HG03469 (cell line): ENCODE measurements around the gene MISP.
"Not testable (repeated sequence)": the region's sequence is repeated elsewhere in the genome, so short reads cannot be mapped to it uniquely, and the experiment has no call there.

ENCODE experiments used
- ATAC-seq: cut with Tn5 transposase; IDR thresholded peaks from one replicate; pipeline ENCODE4 v1.9.1; 2021; ENCODE audit warnings: mild to moderate bottlenecking, moderate library complexity, moderate number of reproducible peaks; ENCODE audit not compliant: unreplicated experiment

Gene MISP

DNA sequence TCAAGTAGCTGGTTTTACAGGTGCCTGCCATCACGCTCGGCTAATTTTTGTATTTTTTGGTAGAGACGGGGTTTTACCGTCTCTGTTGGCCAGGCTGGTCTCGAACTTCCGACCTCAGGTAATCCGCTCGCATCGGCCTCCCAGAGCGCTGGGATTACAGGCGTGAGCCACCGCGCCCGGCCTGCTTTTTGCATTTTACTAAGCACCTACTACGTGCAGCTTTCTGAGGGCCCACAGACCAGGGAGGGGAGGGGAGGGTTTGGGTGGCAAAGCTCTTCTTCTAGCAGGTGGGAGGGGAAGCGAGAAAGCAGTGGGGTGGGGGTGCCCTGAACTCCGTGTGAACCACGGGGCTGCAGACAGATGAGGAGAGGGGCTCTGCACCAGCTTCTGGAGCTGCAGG is 27.2 kb upstream of the MISP start:
- no peak for ATAC-seq

DNA sequence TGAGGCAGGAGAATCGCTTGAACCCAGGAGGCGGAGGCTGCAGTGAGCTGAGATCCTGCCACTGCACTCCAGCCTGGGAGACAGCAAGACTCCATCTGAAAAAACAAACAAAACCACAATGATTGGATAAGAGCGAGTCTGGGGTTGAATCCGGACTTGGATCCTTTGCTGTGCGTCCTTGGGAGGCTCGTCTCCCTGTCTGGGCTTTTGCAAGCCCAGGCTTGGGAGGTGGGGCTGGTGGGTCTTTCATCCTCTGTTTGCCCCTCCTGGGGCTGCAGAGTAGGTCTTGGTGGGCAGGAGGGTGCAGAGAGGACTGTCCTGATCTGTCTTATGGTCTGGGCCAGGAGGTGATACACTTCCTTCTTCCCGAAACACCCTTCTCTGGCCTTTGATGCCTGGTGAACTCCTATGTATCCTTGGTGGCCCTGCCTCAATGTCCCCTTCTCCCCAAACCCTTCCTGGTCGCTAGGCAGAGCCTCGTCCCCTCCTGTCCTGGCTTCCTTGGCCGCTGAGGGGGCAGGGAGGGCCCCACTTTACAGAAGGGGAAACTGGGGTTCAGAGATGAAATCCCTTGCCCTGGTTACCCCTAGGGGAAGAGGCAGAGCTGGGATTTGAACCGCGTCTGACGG is 25.3 kb upstream of the MISP start:
- ATAC-seq: no peak

DNA sequence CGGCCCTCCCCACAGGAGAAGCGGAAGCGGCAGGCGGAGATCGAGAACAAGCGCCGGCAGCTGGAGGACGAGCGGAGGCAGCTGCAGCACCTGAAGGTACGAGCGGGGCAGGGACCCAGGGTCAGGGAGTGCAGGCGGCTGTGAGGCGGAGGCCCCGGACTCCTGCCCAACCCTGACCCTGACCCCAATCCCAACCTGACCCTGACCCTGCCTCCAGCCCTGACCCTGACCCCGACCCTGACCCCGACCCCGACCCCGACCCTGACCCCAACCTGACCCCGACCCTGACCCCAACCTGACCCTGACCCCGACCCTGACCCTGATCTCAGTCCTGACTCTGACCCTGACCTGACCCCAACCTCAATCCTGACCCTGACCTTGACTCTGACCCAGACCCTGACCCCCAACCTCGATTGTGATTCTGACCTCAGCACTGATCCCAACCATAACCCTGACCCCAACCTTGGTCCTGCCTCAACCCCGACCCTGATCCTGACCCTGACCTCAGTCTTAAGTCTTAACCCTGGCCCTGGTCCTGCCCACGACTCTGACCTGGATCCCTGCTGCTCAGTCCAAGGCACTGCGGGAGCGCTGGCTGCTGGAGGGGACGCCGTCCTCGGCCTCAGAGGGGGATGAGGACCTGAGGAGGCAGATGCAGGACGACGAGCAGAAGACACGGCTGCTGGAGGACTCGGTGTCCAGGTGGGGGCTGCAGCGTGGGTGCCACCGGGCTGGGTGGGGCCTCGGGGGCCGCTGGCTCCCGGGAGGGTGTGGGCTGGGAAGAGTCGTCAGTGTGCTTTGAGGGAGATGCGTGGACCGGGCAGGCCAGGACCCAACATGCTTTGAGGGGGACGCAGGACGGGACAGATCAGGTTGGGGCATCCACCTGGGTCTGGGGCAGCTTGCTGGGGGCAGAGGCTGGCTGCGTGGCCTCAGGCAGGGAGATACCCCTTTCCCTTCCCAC is 23.6 kb upstream of the MISP start:
- no peak for ATAC-seq

DNA sequence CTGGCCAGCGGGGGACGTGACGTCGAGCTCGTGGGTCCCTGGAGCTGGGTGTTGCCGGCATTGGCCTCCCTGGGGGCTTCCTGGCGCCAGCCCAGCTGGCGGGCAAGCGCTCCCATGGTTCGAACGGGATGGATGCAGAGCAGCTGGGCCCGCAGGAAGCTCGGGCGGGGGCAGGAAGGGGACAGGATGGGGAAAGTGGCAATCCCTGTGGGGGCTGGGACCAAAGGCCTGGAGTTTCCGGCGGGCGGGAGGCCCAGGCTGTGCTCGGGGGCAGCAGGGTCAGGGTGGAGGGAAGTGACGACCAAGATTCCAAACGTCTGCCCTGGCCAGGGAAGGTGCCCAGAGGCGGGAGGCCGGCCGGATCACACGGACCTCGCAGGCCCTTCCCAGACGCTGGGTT is 22.9 kb upstream of the MISP start:
- ATAC-seq: no peak

DNA sequence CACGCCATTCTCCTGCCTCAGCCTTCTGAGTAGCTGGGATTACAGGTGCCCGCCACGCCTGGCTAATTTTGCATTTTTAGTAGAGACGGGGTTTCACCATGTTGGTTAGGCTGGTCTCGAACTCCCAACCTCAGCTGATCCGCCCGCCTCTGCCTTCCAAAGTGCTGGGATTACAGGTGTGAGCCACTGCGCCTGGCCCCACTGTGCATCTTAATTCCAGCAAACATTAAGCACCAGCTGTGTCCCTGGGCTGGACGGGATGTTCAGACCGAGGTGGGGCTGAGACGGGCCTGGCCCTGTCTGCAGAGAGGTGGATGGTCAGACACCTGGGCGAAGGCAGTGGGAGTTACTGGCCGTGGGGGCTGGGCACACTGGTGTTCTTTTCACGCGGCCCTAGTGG is 21.3 kb upstream of the MISP start:
- not testable (repeated sequence) for ATAC-seq

DNA sequence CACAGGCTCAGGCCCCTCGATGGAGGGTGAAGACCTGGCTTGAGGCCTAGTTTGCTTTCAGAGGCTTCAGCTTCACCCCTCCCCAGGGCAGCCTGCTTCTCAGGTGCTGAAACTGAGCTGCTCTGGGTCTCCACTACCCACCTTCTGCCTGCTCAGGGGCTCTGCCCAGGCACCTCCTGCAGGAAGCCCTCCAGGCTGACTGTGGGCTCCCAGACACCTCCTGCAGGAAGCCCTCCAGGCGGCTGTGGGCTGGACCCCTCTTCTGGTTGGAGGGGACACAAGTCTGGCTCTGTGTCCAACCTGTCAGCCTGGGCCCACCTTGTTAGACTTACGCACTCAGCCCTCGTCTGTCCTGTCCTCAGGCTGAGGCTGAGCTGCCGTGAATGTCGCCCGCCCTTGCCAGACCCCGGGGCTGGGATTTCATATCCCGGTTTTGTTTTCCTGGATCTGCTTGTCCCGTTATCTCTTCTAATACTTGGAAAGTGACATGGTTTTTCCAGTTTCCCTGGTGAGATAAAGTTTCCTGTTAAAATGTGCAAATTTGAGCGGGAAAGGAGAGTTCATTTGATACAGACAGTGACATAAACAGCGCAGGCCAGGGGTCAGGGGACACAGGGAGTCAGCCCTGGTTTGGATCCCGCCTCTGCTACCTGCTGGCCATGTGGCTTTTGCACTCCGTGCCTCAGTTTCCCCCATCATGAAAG is 20.8 kb upstream of the MISP start:
- no peak for ATAC-seq

DNA sequence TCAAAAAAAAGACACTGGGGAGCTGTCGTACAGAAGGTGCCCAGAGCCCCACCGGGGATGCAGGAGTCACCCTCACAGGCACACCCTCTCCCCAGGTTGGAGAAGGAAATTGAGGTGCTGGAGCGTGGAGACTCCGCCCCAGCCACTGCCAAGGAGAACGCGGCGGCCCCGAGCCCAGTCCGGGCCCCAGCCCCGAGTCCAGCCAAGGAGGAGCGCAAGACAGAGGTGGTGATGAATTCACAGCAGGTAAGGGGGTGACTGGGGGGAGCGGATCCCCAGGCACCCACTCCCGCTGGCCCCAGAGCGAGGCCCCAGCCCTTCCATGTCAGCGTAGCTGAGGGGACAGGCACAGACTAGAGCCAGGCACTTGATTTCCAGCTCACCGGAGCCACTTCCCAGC is 19.9 kb upstream of the MISP start:
- ATAC-seq: no peak

DNA sequence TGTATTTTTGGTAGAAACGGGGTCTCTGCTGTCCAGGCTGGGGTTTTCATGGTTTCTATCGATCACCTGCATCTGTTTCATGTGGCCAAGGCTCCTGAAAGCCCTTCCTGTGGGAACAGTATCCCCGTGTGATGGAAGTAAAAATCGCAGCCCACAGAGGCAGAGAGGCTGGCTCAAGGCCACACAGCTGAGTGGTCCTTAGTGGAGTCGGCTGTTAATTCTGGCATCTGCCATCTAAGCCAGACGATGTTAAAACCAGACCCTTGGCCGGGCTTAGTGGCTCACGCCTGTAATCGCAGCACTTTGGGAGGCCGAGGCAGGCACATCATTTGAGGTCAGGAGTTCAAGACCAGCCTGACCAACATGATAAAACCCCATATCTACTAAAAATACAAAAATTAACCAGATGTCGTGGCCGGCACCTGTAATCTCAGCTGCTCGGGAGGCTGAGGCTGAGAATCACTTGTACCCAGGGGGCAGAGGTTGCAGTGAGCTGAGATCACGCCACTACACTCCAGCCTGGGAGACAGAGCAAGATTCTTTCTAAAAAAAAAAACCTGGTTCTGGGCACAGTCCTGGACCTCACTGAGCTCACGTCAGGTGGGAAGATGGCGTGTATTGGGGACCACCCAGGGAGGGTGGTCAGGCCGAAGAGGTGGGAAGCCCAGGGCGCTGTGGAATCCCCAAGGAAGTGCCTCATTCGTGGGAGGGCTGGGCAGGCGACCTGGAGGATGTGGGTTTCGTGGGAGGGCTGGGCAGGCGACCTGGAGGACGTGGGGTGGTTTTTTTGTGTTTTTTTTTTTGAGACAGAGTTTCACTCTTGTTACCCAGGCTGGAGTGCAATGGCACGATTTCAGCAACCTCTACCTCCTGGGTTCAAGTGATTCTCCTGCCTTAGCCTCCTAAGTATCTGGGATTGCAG is 18.5 kb upstream of the MISP start:
- ATAC-seq: no peak

DNA sequence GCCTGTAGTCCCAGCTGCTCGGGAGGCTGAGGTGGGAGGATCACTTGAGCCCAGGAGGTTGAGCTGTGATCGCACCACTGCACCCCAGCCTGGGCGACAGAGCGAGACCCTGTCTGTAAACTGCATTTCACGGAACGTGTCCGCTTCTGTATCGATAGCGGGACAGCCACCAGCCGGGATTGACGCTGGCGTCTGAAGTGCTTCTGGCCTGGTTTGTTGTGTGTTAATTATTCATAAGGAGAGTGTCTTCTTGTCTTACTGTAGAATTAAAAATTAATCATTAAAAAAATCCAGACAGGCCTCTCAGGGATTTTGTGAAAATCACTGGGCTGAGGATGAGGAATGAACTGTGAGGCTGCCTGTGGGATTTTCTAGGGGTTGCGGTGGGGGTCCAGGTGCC is 16.2 kb upstream of the MISP start:
- ATAC-seq: no peak

DNA sequence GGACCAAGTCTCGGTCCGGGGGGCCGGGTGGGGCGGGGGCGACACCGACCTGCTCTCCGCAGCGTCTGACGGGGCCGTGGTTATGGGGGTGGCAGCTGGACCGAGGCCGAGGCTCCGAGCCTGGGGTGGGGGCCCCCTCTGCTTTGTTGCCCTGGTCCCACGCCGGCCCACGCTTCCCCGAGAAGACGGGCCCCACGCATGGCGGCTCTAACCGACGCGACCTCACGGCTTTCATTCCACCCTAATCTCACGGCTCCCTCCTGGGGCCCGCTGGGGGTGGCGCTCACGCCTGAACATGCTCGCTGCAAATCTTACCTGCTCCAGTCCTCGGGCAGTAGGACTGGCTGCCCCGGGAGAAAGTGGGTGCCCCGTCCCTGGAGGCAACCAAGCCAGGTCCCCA is 14.8 kb upstream of the MISP start:
- no peak for ATAC-seq

DNA sequence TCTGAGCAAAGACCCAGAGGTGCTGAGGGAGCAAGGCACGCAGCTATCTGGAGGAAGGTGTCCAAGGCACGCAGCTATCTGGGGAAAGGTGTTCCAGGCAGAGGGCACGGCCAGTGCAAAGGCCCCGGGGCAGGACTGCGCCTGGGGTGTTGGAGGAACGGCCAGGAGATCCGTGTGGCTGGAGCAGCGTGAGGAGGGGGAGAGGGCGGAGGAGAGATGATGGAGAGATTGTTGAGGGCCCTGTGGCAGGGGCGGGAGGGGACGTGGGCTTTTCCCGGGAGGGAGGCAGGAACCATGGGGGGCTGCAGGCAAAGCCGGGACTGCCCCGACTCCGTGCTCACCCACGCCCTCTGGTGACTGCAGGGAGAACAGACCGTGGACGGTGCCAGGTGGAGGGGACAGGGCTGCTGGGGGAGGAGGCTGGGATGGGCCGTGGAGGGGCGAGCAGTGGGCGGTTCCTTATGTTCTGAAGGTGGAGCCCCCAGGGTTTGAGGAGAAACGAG is 13.3 kb upstream of the MISP start:
- ATAC-seq: no peak

DNA sequence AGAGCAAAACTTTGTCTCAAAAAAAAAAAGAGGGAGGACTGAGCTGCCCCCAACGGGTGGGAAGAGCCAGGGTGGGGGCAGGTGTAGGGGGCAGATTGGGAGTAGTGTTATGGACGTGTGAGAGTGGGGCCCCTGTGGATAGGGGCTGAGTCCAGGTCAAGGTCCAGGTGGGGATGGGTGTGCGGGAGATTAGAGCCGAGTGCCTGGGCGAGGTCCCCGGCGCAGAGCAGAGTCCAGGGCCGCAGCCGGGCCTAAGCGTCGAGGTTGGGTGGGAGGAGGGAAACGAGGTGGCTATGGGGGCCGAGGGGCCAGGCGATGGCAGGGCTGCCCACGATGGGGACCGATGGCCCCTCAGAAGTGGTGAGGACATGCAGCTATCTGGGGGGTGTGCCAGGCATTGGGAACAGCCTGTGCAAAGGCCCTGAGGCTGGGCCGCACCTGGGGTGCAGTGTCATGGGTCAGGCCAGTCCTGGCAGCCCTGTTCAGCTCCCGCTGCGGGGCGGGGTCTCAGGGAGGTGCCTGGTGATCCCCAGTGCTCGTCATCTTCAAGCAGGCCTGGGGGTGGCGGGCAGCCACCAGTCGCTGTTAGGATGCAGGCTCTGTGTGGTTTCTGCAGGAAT is 12.3 kb upstream of the MISP start:
- no peak for ATAC-seq

DNA sequence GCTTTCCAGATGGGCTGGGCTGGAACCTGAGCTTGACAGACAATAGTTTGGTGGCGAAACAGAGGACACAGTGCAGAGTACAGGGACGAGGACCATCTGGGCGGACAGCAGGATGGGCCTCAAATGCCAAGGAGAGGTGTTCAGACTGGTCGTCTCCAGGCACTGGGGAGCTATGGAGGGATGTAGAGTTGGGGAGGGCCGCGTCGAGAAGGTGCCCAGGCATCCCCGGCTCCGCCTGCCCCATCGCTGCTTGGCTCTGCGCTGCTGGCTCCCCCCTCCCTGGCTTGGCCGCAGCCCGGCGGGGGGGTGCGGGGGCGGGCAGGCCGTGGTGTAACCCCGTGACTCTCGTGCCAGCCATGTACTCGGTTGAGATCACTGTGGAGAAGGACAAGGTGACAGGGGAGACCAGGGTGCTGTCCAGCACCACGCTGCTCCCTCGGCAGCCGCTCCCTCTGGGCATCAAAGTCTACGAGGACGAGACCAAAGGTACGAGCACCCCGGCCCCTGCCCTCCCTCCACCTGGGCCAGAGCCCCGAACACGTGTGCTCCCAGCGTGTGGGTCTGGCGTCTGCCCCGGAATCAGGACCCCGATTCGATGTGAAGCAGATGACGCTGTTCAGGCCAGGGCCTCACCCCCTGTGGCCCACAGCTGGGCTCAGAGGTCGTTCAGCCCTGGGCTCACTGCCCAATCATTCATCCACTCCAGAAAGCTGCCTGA is 10.8 kb upstream of the MISP start:
- no peak for ATAC-seq

DNA sequence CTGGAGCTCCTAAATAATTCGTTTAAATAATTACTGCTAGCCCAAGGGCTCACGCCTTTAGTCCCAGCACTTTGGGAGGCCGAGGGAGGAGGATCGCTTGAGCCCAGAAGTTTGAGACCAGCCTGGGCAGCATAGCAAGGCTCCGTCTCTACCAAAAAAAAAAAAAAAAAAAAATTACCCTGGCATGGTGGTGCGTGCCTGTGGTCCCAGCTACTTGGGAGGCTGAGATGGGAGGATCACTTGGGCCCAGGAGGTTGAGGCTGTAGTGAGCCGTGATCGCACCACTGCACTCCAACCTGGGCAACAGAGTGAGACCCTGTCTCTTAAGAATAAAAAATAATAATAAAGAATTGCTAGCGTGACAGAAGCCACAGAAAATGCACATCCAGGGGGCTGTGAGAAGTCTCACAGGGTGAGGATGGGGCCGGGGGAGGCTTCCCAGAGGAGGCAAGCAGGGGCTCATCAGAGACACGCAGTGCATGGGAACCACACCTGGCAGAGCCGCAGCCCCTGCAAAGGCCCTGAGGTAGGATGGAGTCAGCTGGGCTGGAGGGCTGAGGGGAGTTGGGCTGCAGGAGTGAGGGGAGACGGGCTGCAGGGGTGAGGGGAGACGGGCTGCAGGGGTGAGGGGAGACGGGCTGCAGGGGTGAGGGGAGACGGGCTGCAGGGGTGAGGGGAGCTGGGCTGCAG is 10.0 kb upstream of the MISP start:
- ATAC-seq: not testable (repeated sequence)

DNA sequence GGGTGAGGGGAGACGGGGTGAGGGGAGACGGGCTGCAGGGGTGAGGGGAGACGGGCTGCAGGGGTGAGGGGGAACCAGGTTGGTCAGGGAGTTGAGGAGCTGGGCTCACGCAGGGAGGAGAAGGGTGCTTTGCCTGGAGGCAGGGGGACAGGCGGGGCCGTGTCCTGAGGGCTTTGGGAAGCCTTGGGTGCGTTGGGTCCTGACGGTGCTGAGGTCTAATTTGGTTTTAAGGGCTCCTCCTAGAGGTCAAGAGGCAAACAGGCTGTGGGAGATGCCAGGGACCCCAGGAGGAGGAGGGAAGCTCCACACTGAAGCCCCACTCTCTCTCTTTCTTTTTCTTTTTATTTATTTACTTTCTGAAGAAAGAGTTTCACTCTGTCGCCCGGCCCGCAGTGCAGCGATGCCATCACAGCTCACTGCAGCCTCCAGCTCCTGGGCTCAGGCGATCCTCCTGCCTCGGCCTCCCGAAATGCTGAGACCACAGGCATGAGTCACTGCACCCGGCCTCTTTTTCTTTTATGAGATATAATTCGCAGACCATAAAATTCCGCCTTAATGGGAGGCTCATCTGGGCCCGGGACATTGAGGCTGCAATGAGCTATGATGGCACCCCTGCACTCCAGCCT is 9.3 kb upstream of the MISP start:
- ATAC-seq: no peak

DNA sequence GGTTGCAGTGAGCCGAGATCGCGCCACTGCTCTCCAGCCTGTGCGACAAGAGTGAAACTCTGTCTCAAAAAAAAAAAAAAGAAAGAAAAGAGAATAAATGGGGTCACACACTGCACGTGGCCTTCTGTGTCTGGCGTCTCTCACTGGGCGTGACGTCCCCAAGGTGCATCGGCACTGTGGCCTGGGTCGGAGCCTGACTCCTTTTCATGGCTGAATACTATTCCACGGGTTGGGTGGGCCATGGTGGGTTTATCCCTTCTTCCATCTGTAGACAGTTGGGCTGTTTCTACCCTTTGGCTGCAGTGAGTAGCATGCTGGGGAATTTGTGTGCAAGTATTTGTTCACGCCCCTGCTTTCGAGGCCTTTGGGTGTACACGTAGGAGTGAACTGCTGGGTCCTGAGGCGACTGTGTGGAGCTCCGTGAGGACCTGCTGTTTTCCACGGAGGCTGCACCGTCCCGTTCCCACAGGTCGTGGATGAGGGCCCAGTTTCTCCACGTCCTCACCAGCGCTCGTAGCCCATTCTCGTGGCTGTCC is 8.3 kb upstream of the MISP start:
- no peak for ATAC-seq

DNA sequence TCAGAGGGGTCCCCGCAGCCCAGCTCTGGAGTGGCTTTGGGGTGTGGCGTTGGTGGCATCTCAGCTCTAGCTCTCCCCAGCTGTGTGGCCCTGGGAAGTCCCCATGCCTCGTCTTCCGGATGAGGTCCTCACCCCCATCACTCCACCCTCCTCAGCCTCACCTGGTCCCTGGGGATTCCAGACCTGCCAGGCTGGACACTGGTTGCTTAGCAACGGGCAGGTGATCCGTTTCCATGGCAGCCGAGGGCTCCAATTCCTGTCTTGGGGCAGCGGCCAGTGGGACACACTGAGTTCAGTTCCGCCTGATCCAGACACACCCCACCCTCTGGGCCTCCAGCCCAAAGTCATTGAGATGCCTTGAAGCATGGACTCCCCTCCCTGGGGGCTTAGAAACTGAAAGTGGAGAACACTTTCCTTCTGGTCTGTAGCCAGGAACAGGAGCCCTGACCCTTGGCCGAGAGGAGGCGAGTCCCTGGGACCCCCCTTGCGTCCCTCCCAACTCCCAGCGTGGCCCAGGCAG is 7.7 kb upstream of the MISP start:
- no peak for ATAC-seq

DNA sequence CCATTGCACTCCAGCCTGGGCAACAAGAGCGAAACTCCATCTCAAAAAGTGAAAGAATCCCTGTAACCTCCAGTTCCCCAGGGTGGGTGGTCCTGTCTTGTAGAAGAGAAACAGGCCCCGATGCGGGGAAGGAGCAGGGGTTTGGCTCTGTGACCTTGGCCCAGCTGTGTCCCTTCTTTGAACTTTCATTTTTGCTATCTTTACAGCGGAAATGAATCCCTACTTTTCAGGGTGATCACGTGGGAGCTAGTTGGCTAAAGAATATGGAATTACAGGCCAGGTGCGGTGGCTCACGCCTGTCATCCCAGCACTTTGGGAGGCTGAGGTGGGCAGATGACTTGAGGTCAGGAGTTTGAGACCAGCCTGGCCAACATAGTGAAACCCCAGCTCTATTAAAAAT is 5.8 kb upstream of the MISP start:
- not testable (repeated sequence) for ATAC-seq
